ENCODE results near the gene PPARD. TPM values are rescaled to one million over a fixed set of nuclear protein-coding genes. Genes with fewer than 3 reads are reported as not detected.

Gene PPARD
- total RNA-seq, 4 donors from 2014 or later = 10.3 to 16.0 (median 13.3) TPM

- ATAC-seq = peak; percentile 87
- H3K36me3 ChIP-seq = peaks cover 0 to 77% of the 10 kb centered on the region in 2 donors
- H3K9me3 ChIP-seq = no peaks in the 10 kb centered on the region
- WGBS, 2 donors (ENCODE audit: low coverage in 1 of 2) = 49 to 61% methylated on average over 4 to 6 of the region's 7 CpGs
- peak overlapping the region in 2 of 4 donors; percentile 21 to 27 for H3K27ac ChIP-seq
- no peaks in the 10 kb centered on the region for H3K27me3 ChIP-seq
- no peak overlapping the region for H3K4me3 ChIP-seq
- TF ChIP-seq, protein P1, sequence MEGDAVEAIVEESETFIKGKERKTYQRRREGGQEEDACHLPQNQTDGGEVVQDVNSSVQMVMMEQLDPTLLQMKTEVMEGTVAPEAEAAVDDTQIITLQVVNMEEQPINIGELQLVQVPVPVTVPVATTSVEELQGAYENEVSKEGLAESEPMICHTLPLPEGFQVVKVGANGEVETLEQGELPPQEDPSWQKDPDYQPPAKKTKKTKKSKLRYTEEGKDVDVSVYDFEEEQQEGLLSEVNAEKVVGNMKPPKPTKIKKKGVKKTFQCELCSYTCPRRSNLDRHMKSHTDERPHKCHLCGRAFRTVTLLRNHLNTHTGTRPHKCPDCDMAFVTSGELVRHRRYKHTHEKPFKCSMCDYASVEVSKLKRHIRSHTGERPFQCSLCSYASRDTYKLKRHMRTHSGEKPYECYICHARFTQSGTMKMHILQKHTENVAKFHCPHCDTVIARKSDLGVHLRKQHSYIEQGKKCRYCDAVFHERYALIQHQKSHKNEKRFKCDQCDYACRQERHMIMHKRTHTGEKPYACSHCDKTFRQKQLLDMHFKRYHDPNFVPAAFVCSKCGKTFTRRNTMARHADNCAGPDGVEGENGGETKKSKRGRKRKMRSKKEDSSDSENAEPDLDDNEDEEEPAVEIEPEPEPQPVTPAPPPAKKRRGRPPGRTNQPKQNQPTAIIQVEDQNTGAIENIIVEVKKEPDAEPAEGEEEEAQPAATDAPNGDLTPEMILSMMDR (IDR thresholded peaks at IDR 0.05) = peak in 3 of 4 experiments; percentile 58 to 75 (median 73)
- TF ChIP-seq EP300 (IDR thresholded peaks at IDR 0.05) (no peak), POLR2A (IDR thresholded peaks at IDR 0.05) (no peak), POLR2AphosphoS5 (IDR thresholded peaks at IDR 0.05) (peak; percentile 43)
- H3K4me1 ChIP-seq = peaks cover 0 to 13% (median 5%) of the 10 kb centered on the region in 3 donors
Observed at GRCh38 chr6:35415065-35415891, 72.9 kb downstream of the PPARD start.

GRCh38 chr6:35417979-35418661 is 75.8 kb downstream of the PPARD start:
- ATAC-seq = no peak
- peaks cover 0 to 13% (median 5%) of the 10 kb centered on the region in 3 donors for H3K4me1 ChIP-seq
- no peak overlapping the region for H3K27ac ChIP-seq
- H3K9me3 ChIP-seq = no peaks in the 10 kb centered on the region
- 86 to 100% methylated on average over 2 to 7 of the region's 14 CpGs for WGBS, 2 donors (ENCODE audit: low coverage in 1 of 2)
- peaks cover 0 to 70% of the 10 kb centered on the region in 2 donors for H3K36me3 ChIP-seq
- no peaks in the 10 kb centered on the region for H3K27me3 ChIP-seq
- TF ChIP-seq POLR2AphosphoS5 (IDR thresholded peaks at IDR 0.05) (no peak), POLR2A (IDR thresholded peaks at IDR 0.05) (no peak), EP300 (IDR thresholded peaks at IDR 0.05) (no peak)
- TF ChIP-seq, protein P1 (IDR thresholded peaks at IDR 0.05) = no peak
- no peak overlapping the region for H3K4me3 ChIP-seq

GRCh38 chr6:35419417-35419816 is 77.1 kb downstream of the PPARD start:
- Histone ChIP-seq H3K9me3 (no peaks in the 10 kb centered on the region), H3K4me1 (peaks cover 0 to 12% (median 5%) of the 10 kb centered on the region in 3 donors), H3K27ac (no peak overlapping the region), H3K27me3 (no peaks in the 10 kb centered on the region), H3K36me3 (peaks cover 0 to 71% of the 10 kb centered on the region in 2 donors), H3K4me3 (no peak overlapping the region)
- TF ChIP-seq POLR2AphosphoS5 (IDR thresholded peaks at IDR 0.05) (no peak), EP300 (IDR thresholded peaks at IDR 0.05) (no peak), POLR2A (IDR thresholded peaks at IDR 0.05) (no peak)
- TF ChIP-seq, protein P1 (IDR thresholded peaks at IDR 0.05) = no peak
- 59 to 89% methylated on average over 3 to 5 of the region's 5 CpGs for WGBS, 2 donors (ENCODE audit: low coverage in 1 of 2)
- ATAC-seq = no peak

- Histone ChIP-seq H3K9me3 (no peaks in the 10 kb centered on the region), H3K27me3 (no peaks in the 10 kb centered on the region), H3K36me3 (peaks cover 0 to 74% of the 10 kb centered on the region in 2 donors), H3K4me1 (peaks cover 0 to 6% (median 2%) of the 10 kb centered on the region in 3 donors), H3K27ac (no peak overlapping the region), H3K4me3 (no peak overlapping the region)
- WGBS, 2 donors (ENCODE audit: low coverage in 1 of 2) = 100% methylated on average over 2 to 4 of the region's 14 CpGs
- TF ChIP-seq, protein P1 (IDR thresholded peaks at IDR 0.05) = no peak
- no peak for TF ChIP-seq EP300 (IDR thresholded peaks at IDR 0.05)
- TF ChIP-seq POLR2A (IDR thresholded peaks at IDR 0.05) = no peak
- no peak for TF ChIP-seq POLR2AphosphoS5 (IDR thresholded peaks at IDR 0.05)
- ATAC-seq = no peak
Observed at GRCh38 chr6:35419961-35420360, 77.6 kb downstream of the PPARD start.

Measured in gastroesophageal sphincter (tissue), 4 donors.